NCI-H2081 treated with DMSO at 0.1 percent for 48 hours (cell line): ENCODE data around the gene AMH.
A peak's percentile ranks its signal among the peaks of the same experiment; 100 is the strongest.

Experiments
- DNase-seq: peaks from one replicate; lab custom pipeline; 2025; lab: John Stamatoyannopoulos, UW

The AMH gene

DNA sequence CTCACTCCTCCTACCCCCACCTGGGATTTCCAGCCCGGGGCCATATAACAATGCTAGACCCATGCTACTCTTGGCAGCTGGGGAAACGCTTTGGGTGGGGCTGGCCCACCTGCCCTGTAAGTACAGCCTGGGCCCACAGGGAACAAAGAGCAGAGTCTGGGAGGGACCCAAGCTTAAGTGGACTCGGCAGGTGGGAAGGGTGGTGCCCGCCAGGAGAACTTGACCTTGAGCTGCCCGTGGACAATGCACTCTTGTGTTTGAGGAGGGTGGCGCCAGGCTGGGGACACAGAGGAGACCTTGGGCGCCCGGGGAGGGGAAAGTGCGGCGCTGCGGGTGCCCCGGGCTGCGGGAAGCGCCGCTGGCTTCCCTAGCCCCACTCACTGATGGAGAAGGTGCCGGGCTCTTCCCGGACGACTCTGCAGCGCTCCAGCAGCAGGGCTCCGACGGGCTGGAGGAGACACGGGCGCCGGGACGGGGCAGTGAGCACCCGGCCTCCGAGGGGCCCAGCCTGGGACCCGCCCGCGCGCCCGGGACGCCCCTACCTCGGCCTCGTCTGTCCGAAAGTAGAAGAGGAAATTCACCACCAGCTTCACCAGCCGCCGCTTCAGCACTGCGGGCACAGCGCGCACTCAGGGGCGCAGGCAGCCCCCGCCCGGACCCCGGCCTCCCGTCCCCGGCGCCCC lies 13.6 kb upstream of the AMH start:
- DNase-seq, result no peak

DNA sequence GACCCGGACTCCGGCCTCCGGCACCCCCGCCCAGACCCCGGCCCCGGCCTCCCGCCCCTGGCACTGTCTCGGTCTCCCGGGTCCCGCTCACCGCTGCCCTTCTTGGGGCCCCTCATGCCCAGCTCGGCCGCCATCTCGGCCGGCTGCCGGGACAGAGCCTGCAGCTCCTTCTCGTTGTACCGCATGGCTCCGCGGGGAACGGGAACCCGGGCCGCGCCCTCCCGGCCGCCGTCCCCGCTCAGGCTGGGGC lies 13.1 kb upstream of the AMH start:
- no peak for DNase-seq

DNA sequence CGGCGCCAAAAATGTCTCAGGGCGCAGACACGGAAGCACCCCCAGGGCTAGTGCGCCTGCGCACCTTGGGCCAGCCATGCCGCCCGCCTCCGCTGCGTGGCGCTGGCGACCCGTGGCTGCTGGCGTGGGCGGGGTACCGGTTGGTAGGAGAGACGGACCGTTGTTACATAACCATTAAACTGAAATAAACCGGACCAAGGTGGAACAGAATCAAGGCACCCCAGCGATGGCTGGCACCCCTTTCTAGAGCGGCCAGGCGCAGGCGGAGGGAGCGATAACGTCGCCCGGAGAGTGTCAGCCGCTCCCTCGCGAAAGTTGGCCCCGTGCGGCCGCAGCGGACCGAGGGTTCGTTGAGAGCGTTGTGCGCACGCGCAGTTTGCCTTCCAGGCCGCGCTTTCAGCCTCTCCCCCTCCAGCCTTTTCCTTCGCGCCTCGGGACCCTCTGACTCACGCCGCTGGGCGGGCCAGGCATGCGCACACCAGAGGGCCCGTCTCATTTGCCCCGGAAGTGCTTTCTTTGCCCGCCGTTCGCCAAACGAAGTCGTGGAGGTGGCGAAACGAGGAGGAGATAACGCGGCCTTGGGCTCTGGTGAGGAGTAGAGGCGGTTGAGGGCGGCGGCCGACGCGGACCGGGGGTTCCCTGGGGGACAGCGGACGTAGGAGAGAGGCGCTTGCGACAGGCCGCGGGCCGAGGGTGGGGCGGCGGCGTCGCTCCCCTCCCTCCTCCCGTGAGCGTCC lies 12.6 kb upstream of the AMH start, which contains the start of the genes PLEKHJ1 and SF3A2:
Gene PLEKHJ1 (minus strand): TSS at position 16 of the 737 bp plus-strand sequence. CDS start 81 bp downstream, outside the sequence.
Gene SF3A2 (plus strand): TSS at position 511 of the 737 bp plus-strand sequence. CDS start 6,595 bp downstream, outside the sequence.
- peak; percentile 85 for DNase-seq

DNA sequence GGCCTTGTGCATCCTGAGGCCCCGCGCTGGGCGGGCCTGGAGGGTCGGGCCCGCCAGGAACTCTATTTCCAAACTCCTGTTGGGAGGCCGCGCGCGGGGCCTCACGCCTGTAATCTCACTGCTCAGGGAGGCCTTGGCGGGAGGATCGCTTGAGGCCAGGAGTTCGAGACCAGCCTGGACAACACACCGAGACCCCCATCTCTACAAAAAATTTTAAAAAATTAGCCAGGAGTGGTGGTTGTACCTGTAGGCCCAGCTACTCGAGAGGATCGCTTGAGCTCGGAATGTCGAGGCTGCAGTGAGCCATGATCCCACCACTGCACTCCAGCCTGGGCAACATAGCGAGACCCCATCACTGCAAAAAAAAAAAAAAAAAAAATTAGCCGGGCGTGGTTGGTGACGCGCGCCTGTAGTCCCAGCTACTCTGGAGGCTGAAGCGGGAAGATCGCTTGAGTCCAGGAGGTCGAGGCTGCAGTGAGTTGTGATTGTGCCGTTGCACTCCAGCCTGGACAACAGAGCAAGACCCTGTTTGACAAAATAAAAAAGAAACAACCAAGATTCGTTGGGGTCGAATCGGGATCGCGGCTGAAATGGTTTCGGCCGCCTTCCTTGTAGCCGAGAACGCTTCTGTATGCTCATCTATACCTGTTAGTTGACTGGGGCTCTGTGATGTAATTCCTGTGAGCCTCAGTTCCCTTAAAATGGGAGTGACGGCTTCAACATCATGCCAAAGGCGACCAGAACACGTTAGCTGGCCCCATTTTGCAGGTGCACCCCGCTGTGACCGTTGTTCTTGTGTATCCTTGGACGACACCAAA lies 11.9 kb upstream of the AMH start:
- no peak for DNase-seq

DNA sequence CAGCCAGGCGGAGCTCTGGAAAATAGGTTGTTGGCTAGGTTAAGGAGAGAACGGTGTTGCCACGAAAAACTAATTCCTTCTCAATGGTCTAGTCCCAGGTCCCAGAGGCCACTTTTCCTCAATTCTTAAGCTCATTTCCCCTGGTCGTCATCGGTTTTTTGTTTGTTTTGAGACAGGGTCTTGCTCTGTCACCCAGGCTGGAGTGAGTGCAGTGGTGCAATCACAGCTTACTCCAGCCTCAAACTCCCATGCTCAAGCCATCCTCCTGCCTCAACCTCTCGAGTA lies 11.3 kb upstream of the AMH start:
- DNase-seq, result no peak

DNA sequence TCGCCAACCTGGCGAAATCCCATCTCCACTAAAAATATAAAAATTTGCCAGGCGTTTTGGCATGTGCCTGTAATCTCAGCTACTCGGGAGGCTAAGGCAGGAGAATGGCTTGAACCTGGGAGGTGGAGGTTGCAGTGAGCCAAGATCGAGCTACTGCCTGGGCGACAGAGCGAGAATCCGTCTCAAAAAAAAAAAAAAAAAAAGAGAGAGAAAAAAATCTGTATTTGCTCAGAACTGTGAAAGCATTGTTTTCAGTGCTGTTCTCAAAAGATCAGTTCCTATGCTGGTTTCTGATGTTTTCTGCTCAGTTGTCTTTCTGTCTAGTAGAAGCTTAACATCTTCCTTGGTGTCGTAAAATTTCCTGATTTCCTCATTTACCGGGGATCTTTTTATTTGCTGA lies 9.9 kb upstream of the AMH start:
- DNase-seq, result no peak

DNA sequence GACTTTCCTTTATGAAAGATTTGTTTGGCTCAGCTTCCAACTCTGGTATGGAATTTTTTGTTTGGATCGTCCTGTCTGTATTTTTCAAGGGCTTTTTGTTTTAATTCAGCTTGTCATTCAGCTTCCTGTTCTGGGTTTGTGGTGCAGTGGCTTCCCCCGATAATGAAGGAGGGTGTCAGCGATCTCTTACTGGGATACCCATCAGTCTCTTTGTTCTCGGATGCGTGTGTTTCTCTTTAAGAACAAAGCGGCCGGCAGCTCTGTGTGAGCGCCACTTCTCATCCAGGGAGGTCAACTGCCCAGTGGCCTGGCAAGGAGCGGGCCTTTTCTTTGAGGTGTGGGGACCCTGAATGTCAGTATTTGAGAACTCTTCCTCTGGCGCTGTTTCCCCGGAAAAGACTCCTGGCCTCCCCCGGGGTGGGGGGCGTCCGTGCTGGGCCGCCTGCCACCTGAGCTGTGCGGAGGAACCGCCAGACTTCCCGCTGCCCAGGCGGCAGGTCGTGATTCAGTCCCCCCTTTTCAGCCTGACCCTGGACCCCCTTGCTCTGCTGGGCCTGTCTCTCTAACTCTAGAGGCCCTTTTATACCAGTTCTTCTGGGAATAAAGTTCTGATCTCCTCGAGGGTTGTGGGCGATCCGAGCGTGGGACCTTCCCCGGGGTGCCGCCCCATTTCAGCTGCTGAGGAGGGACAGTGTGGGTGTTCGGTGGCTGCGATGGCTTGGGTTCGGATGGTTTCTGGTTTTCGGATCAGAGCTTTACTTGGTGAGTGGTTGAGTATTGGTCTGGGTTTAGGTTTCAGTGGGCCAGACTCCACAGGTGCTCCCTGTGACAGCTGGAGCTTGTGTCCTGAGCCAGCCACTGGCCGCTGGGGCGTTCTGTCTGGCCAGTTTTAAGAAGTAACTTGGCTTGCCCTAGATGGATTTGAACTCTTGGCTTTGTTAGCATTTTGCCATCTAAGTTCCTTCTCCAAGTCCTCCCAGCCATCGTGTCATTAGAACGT lies 9.1 kb upstream of the AMH start:
- DNase-seq, result no peak

DNA sequence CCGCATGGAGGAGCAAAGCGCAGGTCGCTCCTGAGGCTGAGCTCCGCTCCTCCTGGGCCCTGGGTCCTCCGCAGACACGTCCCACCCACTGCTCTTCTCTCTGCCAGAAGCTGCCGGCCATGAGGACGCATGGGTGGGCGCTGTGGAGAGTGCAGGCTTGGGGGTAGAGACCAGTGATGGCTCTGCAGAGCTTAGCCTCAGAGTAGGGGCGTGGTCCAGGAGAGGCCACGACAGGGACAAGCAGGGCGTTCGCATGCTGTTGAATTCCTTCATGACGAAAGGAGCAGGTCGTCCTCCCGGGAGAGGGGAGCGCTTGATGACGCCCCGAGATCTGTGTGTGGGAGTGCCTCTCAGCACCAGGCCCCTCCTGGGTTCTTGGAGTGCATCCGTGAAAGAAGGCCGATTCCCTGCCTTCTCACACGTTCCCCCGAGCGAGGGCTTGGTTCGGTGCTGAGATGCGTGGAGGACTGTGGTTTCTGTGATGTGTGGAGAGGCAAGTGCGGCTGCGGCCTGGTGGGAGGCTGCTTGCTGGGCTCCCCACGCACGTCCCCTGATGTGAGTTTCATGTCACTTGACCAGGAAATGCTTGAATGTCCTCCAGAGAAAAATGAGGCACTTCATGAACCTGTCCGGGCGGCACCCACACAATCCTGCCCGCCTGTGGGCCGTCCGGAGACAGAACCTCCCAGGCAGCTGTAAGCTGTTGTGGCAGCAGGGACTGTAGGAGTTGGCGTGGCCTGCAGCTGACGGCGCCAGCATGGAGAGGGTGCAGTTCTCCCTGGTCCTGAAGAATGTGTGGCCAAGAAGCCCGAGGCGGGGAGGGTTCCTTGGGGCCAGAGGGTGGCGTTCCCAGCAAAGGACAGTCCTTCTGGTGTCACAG lies 8.0 kb upstream of the AMH start:
- no peak for DNase-seq

DNA sequence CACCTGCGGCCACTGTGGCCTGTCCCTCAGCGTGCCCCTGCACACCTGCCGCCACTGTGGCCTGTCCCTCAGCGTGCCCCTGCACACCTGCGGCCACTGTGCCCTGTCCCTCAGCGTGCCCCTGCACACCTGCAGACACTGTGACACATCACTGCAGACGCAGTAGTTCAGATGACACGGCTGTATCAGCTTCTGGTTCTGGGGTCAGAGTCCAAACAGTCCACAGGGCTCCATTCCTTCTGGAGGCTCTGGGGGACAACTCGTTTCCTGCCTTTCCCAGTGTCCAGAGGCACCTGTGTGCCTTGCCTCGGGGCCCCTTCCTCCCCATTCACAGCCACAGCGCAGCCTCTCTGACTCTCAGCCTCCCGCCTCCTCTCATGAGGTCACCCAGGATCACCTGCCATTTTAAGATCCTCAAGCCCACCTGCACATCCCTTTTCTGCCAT lies 7.0 kb upstream of the AMH start:
- no peak for DNase-seq

DNA sequence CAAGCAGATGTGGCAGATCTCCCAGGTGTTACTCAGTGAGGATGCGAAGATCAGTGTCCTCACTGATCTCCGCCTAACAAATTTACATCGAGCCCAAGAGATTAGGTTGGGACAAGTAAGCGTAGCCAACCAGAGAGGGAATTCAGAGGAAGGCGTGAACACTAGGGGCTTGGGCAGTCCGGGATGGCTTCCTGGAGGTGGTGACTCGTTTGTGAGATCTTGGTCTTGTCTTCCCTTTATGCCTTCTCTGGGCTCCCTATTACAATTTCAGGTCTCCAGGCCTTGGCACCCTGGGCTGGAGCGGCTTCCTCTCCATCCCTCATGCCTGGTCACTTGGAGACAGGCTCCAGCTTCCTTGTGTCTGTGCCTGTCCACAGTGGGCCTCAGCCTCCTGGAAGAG lies 6.3 kb upstream of the AMH start:
- DNase-seq, result no peak

DNA sequence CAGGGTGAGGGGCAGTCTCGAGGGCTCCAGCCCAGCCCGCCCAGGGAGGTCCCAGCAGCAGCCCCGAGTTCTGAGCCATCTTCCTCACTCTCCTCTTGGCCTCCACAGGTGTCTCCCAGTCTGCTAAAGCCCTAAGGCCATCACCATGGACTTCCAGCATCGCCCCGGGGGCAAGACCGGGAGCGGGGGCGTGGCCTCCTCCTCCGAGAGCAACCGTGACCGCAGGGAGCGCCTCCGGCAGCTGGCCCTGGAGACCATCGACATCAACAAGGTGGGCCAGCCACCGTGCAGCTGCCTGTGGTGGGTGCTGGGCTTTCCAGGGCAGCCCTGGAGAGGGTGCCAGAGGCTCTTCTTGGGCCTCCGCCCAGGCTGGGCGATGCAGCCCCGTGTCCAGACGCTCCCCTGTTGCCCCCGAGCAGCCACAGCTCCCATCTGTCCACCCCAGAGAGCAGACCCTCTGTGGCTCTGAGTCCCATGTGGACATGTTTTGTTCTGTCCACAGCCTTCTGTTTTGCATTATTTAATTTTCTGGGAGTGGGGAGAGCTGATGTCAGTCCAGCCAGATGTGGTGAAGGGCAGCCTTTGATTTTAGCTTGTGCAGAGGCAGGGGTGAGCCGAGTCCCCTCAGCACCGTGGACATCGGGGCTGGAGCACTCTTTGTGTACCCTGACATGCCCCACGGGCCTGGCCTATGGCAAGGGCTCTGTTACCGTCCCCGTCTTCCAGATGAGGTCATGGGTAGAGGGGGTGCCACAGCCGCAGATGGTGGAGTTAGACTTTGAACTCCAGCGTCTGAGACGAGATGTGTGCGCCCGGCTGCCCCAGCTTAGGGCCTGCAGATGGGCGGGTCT lies 5.6 kb upstream of the AMH start:
- no peak for DNase-seq

DNA sequence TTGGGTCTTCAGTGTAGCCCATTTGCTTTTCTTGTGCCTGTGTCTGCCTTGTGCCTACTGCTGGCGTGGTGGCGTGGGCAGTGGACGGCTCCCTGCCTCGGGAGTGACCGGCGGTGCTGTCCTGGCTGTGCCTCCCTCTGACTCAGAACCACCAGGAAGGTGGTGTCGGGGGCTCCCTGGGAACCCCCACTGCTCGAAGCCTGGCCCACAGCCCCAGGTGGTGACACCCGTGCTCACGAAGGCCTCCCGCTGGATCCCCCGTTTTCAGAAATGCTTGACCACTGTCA lies 5.1 kb upstream of the AMH start:
- DNase-seq, result no peak

DNA sequence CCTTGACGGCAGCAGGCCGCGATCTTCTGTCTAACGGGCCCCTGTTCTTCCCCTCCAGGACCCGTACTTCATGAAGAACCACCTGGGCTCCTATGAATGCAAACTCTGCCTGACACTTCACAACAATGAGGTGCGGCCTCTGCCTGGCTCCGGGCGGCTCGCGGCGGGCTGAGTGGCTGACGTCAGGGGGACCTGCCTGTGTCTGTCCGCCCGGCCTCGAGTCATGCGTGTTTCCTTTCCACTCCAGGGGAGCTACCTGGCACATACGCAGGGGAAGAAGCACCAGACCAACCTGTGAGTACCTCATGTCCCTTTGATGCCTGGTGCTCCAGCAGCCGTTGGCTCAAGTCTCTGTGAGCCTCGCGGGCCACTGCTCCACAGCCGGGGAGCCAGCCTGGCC lies 4.6 kb upstream of the AMH start:
- DNase-seq, result no peak

DNA sequence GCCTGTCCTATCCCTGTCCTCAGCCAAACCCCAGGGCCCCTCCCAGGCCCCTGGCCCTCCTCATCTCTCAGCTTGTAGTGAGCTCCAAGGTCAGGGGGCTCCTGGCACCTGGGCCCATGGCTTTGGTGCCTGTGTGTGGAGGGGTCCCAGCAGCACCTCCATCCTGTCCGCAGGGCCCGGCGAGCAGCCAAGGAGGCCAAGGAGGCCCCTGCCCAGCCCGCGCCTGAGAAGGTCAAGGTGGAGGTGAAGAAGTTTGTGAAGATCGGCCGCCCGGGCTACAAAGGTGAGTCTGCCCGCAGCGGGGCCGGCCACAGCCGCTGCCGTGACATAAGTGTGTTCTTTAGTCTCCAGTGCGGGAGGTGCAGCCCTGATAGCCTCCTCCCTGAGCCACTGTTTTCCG lies 3.9 kb upstream of the AMH start:
- no peak for DNase-seq

DNA sequence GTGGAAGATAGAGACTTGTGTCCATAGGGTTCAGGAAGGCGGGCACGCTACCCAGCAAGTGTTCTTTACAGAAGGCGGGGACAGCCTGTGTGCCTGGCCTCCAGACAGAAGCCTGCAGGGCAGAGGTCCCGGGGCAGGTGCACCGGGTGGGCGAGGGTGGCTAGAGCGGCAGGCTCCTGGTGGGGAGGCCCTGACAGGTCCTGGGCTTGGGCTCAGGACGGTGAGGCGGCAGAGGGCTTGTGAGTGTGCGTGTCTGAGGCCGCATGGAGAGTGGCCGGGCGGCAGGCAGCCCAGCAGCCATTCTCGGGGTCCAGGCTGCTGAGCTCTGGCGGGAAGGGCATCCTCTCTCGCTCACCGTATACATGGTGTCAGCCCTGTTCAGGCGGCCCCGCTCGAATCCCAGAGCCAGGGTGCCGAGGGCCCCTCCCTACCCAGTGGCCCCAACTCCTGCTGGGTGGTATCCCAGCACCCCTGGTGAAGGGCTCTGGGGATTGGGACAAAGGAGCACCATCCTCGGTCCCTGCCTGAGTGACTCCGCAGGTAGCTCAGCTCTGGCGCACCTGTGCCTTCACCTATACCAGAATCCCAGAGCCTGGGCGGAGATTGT lies 3.0 kb upstream of the AMH start:
- DNase-seq, result no peak

DNA sequence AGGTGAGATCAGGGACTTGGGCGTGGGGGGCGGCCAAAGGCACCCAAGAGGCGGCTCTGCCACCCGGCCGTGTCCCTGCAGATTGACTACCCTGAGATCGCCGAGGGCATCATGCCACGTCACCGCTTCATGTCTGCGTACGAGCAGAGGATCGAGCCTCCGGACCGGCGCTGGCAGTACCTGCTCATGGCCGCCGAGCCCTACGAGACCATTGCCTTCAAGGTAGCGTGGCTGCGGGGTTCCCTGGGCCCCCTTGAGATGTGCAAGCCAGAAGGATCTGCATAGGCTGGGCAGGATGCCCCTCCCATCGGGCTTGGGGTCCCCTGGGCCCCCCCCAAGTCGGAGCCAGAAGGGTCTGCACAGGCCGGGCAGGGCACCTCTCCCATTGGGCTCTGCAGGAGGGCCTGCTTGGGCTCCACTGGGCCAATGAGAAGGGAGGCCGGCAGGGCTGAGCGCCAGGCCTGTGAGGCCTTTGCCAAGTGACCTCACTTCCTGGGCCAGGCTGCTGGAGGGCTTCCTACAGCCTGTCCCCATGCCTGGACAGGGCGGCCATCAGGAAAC lies 2.2 kb upstream of the AMH start:
- no peak for DNase-seq

DNA sequence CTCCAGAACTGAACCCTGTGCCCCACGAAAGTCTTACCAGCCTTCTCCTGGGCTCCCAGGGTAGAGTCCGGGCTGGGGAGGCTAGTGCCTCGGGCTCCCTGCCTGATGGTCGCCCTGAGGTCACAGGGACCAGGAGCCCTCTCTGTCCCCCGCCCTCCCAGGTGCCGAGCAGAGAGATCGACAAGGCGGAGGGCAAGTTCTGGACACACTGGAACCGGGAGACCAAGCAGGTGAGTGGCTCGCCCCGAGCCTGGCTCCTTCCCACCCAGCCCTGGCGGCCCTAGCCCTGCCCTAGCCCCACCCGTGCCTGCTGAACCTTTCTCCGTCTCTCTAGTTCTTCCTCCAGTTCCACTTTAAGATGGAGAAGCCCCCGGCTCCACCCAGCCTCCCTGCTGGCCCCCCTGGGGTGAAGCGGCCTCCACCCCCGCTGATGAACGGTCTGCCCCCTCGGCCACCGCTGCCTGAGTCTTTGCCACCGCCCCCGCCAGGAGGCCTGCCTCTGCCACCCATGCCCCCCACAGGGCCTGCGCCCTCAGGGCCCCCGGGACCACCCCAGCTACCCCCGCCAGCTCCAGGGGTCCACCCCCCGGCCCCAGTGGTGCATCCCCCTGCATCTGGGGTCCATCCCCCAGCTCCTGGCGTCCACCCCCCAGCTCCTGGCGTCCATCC lies 1.6 kb upstream of the AMH start:
- DNase-seq, result no peak

DNA sequence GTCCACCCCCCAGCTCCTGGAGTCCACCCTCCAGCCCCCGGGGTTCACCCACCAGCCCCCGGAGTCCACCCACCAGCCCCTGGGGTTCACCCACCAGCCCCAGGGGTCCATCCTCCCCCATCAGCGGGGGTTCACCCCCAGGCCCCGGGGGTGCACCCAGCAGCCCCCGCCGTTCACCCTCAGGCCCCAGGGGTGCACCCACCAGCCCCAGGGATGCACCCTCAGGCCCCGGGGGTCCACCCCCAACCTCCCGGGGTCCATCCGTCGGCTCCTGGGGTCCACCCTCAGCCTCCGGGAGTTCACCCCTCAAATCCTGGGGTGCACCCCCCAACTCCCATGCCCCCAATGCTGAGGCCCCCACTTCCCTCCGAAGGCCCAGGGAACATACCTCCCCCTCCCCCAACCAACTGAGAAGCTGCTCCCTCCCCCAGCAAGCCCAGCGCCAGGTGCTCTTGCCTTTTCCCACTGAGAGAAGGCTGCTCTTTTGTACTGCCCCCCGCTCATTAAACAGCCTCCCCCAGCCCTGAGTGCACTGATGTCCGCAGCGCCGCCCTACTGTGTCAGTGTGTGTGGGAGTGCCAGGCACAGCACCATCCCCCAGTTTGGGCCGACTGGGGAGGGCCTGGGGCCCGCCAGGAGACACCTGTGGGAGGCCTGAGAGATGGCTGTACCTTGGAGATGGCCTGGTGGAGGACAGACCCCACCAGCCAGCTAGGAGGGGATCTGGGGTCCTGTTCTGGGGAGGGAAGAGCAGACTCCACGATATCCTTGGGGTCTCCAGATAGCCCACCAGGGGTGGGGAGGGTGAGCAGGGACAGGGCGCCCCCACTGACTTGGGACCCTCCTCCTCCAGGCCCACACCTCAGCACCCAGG lies 750 bp upstream of the AMH start:
- DNase-seq, result no peak
